Fibroblast of lung (primary cell): ENCODE measurements around the gene PFN3. TPM values are rescaled to one million over a fixed set of nuclear protein-coding genes. Genes with fewer than 3 reads are reported as not detected.

Experiments used
- DNase-seq, 2 donors: peaks; one replicate each; pipeline versions ENCODE4 v3.0.0 to v3.0.0-alpha.2; 2010; ENCODE audit warnings: low read depth in 2 of 2
- H2AFZ ChIP-seq: 2 replicates; pipeline ENCODE4 v1.5.1; 2012; ENCODE audit warnings: low read length, control low read depth, inconsistent platforms
- H3K27ac ChIP-seq: 2 replicates; pipeline ENCODE4 v1.5.1; 2011; ENCODE audit warnings: low read length, control low read depth; ENCODE audit not compliant: insufficient read depth
- H3K27me3 ChIP-seq: 2 replicates; pipeline ENCODE4 v1.5.1; 2011; ENCODE audit warnings: mild to moderate bottlenecking, low read length; ENCODE audit not compliant: control insufficient read depth, insufficient read depth
- H3K36me3 ChIP-seq: 2 replicates; pipeline ENCODE4 v1.5.1; 2011; ENCODE audit warnings: low read length; ENCODE audit not compliant: control insufficient read depth, insufficient read depth
- H3K4me1 ChIP-seq: 2 replicates; pipeline ENCODE4 v1.5.1; 2011; ENCODE audit warnings: low read length; ENCODE audit not compliant: control insufficient read depth, insufficient read depth; ENCODE audit errors: extremely low read depth
- H3K4me2 ChIP-seq: 2 replicates; pipeline ENCODE4 v1.5.1; 2011; ENCODE audit warnings: low read length, control low read depth; ENCODE audit not compliant: insufficient read depth; ENCODE audit errors: extremely low read depth
- H3K4me3 ChIP-seq, 4 experiments: fragments of 200-600 bp in 1 of 4; sonication (generic) in 1 of 4; replicated peaks in 1 of 4; 2 replicates each; pipeline ENCODE4 v1.5.1; 2011 to 2016; ENCODE audit warnings: low read length in 4 of 4, low read depth in 3 of 4, mild to moderate bottlenecking in 3 of 4, control low read depth in 2 of 4, inconsistent platforms in 1 of 4, mixed read lengths in 1 of 4; ENCODE audit not compliant: insufficient read depth in 1 of 4; ENCODE audit errors: control extremely low read depth in 1 of 4
- H3K79me2 ChIP-seq: 2 replicates; pipeline ENCODE4 v1.5.1; 2012; ENCODE audit warnings: mild to moderate bottlenecking, low read length, inconsistent platforms; ENCODE audit not compliant: control insufficient read depth, insufficient read depth
- H3K9ac ChIP-seq: 2 replicates; pipeline ENCODE4 v1.5.1; 2011; ENCODE audit warnings: mild to moderate bottlenecking, low read length, control low read depth; ENCODE audit not compliant: insufficient read depth
- H3K9me3 ChIP-seq: 2 replicates; pipeline ENCODE4 v1.5.1; 2012; ENCODE audit warnings: low read depth, low read length; ENCODE audit not compliant: control insufficient read depth, insufficient read depth
- H4K20me1 ChIP-seq: 2 replicates; pipeline ENCODE4 v1.5.1; 2011; ENCODE audit warnings: low read length; ENCODE audit not compliant: control insufficient read depth, insufficient read depth; ENCODE audit errors: extremely low read depth
- EZH2 ChIP-seq: IDR thresholded peaks from 2 replicates; pipeline ENCODE4 v1.5.1; 2012; ENCODE audit warnings: low read length, control low read depth, mild to moderate bottlenecking; ENCODE audit errors: missing control alignments
- polyA plus RNA-seq, 2 donors: library from polyadenylated mRNA; depleted of rRNA in 1 of 2; stranded (reverse) in 1 of 2; unstranded in 1 of 2; fragments of >200 nt; gene quantifications; 2 replicates each; pipeline ENCODE4 v1.2.1, GENCODE V29; 2011 to 2012; ENCODE audit warnings: missing spikeins in 1 of 2
- total RNA-seq: library from RNA; depleted of rRNA; stranded (reverse); fragments of >200 nt; gene quantifications from 2 replicates; pipeline ENCODE4 v1.2.1, GENCODE V29; 2014
- TF ChIP-seq, protein P1 (sequence below), 2 donors: IDR thresholded peaks in 1 of 2; conservative IDR thresholded peaks in 1 of 2; 1 replicate in 1 of 2; 2 replicates in 1 of 2; pipeline ENCODE4 v1.5.1; 2011 to 2012; ENCODE audit warnings: low read length in 2 of 2, control low read depth in 1 of 2, inconsistent platforms in 1 of 2, low read depth in 1 of 2, mild to moderate bottlenecking in 1 of 2

The PFN3 gene
- total and polyA plus RNA-seq, 2 donors (not counting 1 experiment from before 2014, with no cell fraction given): not detected

DNA sequence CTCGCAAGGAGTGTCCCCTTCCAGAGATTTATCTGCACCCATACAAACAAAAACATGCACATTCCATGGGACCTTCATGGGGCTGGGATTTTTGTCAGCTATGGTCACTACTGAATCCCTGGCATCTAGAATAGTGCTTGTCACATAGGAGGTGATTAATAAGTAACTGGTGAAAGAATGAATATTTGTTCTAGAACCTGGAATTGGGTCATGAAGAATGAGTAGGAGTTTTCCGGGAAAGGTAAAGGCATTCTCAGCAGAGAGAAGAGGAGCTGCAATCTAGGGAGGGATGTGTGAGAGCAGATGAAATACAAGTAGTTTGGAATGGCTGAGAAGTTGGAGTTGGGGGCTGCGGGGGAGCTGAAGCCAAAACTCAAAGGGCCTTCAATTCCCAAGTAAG is 46.2 kb downstream of the PFN3 start:
- Histone ChIP-seq H3K27ac (no peak overlapping the region), H3K4me2 (no peak overlapping the region), H3K36me3 (peaks cover 2% of the 10 kb centered on the region), H3K27me3 (peaks cover 2% of the 10 kb centered on the region), H3K9ac (no peak overlapping the region), H3K79me2 (peaks cover 21% of the 10 kb centered on the region), H2AFZ (no peak overlapping the region), H4K20me1 (no peaks in the 10 kb centered on the region), H3K4me3 (no peak overlapping the region), H3K9me3 (no peaks in the 10 kb centered on the region), H3K4me1 (peaks cover 9% of the 10 kb centered on the region)
- no peak for TF ChIP-seq EZH2
- TF ChIP-seq, protein P1, sequence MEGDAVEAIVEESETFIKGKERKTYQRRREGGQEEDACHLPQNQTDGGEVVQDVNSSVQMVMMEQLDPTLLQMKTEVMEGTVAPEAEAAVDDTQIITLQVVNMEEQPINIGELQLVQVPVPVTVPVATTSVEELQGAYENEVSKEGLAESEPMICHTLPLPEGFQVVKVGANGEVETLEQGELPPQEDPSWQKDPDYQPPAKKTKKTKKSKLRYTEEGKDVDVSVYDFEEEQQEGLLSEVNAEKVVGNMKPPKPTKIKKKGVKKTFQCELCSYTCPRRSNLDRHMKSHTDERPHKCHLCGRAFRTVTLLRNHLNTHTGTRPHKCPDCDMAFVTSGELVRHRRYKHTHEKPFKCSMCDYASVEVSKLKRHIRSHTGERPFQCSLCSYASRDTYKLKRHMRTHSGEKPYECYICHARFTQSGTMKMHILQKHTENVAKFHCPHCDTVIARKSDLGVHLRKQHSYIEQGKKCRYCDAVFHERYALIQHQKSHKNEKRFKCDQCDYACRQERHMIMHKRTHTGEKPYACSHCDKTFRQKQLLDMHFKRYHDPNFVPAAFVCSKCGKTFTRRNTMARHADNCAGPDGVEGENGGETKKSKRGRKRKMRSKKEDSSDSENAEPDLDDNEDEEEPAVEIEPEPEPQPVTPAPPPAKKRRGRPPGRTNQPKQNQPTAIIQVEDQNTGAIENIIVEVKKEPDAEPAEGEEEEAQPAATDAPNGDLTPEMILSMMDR (conservative IDR thresholded peaks at IDR 0.05 in 1 of 2, IDR thresholded peaks at IDR 0.05 in 1 of 2; ENCODE audit: low read depth in 1 of 2, low read length in 2 of 2): no peak
- no peak for DNase-seq

DNA sequence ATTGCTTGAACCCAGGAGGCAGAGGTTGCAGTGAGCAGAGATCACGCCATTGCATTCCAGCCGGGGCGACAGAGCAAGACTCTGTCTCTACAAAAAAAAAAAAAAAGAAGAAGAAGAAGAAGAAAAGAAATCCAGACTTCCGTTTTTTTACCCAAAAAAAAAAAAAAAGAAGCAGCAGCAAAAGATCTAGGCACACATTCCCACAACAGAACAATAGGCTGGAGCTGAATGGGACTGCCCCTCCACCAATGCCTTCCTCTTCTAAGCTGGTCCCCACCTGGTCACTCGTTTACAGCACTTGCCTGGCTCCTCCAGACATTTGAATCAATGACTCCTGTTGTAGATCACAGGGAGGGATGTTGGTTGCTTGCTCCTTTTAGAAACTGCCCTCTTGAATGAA is 47.4 kb downstream of the PFN3 start:
- peaks cover 9% of the 10 kb centered on the region for H3K4me1 ChIP-seq
- no peak overlapping the region for H3K27ac ChIP-seq
- no peak for DNase-seq
- no peak overlapping the region for H3K4me2 ChIP-seq
- no peaks in the 10 kb centered on the region for H4K20me1 ChIP-seq
- H3K27me3 ChIP-seq: no peaks in the 10 kb centered on the region
- H3K36me3 ChIP-seq: peaks cover 2% of the 10 kb centered on the region
- no peak overlapping the region for H3K9ac ChIP-seq
- H3K79me2 ChIP-seq: peaks cover 28% of the 10 kb centered on the region
- TF ChIP-seq, protein P1 (conservative IDR thresholded peaks at IDR 0.05 in 1 of 2, IDR thresholded peaks at IDR 0.05 in 1 of 2; ENCODE audit: low read depth in 1 of 2, low read length in 2 of 2): no peak
- TF ChIP-seq EZH2: no peak
- no peak overlapping the region for H3K4me3 ChIP-seq
- H2AFZ ChIP-seq: no peak overlapping the region
- H3K9me3 ChIP-seq: no peaks in the 10 kb centered on the region

DNA sequence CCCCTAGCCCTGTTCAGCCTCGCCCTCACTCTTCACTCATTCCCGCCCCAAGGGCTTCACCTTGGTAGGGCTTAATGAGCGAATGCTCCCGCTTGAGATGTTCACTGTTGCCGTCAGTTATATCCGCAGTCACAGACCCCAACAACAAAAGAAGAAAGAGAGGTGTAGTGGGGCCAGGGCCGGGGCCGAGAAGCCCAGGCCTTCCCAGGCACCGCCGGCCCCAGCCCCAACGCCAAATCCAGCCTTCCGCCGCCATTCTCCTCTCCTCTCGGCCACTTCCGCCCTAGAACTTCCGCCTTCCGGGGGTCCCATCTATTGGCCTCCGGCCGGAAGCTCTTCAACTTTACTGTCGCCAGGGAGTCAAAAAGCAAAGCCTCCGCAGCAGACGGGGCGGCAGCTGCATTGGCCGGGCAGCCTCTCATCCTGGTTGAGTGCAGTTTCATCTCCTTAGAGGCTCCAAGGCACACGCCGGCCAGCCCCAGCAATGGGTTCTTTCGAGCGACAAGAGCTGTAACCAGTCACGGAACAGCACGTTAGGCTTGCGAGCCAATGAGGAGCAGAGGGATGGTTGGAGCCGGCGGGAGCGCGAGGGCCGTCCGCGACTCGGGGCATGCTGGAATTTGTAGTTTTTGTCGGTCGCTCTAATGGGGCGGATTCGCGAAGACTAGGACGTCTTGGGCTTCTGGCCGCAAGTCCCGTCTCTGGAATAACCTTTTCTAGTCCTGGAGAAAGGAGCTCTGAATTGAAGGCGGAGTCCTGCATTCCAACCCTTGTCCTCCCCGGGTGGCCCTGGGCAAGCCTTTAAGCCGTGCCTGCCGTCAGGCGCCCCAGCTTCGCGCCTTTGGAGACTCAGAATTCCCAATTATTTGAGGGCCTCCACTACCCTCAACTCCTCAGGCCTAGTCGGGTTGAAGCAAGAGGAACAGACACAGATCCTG is 48.8 kb downstream of the PFN3 start, which contains the start of gene LMAN2:
Gene LMAN2, minus strand, starts transcription at position 277 of the 938 bp plus-strand sequence. Its CDS starts 21 bp downstream, at position 256.
- TF ChIP-seq, protein P1 (conservative IDR thresholded peaks at IDR 0.05 in 1 of 2, IDR thresholded peaks at IDR 0.05 in 1 of 2; ENCODE audit: low read depth in 1 of 2, low read length in 2 of 2): no peak
- no peak for TF ChIP-seq EZH2
- Histone ChIP-seq H3K9me3 (no peaks in the 10 kb centered on the region), H3K4me1 (peaks cover 9% of the 10 kb centered on the region), H3K27ac (peak within 1 kb of the TSS; percentile 97), H3K9ac (peak within 1 kb of the TSS; percentile 95), H2AFZ (peak within 1 kb of the TSS; percentile 82), H3K36me3 (peaks cover 2% of the 10 kb centered on the region), H3K4me3 (peak within 1 kb of the TSS; percentile 97 to 99 (median 98)), H3K79me2 (peaks cover 38% of the 10 kb centered on the region), H4K20me1 (no peaks in the 10 kb centered on the region), H3K4me2 (peak within 1 kb of the TSS; percentile 75), H3K27me3 (no peaks in the 10 kb centered on the region)
- DNase-seq: peak; percentile 97
